Hindlimb muscle (tissue), 1 donor: Measurements from ENCODE around the gene FAM171A2. TPM values are rescaled to one million over a fixed set of nuclear protein-coding genes. Genes with fewer than 3 reads are reported as not detected.
"Not testable (repeated sequence)": the region's sequence is repeated elsewhere in the genome, so short reads cannot be mapped to it uniquely, and the experiment has no call there.

ENCODE experiments used
- DNase-seq: peaks from one replicate; pipeline ENCODE4 v3.0.0-alpha.2; 2013
- polyA plus RNA-seq: library from polyadenylated mRNA; unstranded; fragments of 120-200 nt; gene quantifications from one replicate; pipeline ENCODE4 v1.2.1, GENCODE V29; 2013; ENCODE audit not compliant: insufficient read length

FAM171A2 gene
- polyA plus RNA-seq, 1 donor: 166 TPM

DNA sequence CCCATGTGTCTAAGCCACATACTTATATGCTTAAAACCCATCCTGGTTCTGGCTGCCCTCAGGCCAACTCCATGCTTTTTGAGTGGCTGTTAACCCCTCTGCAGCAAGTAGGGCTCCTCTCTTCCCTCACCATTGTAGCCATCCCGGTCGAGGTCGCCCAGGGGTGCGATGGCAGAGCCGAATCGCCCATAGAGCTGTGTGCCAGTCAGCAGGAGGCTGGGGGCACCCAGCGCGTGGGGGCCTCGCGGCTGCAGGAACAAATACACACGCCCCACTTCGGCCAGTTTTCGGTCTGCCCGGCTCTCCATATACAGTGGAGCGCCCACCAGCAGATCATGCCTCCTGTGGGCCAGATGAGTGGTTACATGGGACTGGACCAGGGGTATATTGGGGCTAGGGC, 19.7 kb upstream of the FAM171A2 start:
- DNase-seq: no peak

- DNase-seq: no peak
Measured at GRCh38 chr17:44382917-44383316, 19.3 kb upstream of the FAM171A2 start.

GRCh38 chr17:44381810-44382305, 18.2 kb upstream of the FAM171A2 start:
- DNase-seq: no peak

DNA sequence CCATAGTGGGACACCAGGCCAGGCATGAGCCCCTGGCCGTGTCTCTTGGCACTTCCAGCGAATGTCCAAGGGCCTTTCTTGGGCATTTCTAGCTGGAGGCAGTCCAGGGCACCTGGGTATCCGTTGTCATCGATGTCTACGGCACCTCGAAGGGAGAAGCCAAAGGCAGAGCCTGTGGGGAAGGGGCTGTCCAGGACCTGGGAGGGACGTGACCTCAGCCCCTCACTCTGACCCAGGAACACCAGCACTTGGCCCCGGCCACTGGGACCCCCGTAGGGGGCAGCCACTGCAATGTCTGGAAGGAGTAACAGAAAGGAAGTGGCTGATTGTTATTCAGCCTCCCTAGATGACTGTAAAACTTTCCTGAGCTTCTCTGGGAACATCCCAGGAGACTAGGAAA, 17.1 kb upstream of the FAM171A2 start:
- DNase-seq: no peak

DNA sequence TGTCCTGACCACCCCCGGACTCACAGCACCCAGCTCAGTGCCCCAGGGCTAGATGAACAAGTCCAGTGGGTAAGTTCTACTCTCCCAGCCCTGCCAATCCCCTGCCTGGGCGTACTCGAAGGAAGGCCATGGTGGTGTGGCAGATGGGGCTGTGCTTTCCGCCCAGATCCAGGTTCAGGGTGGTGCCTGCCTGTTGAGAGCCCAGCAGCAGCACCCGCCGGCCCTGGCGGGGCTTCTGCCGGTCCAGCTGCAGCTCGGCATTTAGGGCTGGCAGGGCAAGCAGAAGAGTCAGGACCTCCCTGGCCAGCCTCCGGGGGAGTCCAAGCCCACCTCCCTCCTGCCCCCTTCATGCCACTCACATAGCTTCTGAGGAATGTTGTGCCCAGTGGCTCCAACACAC, 16.2 kb upstream of the FAM171A2 start:
- DNase-seq: no peak

DNA sequence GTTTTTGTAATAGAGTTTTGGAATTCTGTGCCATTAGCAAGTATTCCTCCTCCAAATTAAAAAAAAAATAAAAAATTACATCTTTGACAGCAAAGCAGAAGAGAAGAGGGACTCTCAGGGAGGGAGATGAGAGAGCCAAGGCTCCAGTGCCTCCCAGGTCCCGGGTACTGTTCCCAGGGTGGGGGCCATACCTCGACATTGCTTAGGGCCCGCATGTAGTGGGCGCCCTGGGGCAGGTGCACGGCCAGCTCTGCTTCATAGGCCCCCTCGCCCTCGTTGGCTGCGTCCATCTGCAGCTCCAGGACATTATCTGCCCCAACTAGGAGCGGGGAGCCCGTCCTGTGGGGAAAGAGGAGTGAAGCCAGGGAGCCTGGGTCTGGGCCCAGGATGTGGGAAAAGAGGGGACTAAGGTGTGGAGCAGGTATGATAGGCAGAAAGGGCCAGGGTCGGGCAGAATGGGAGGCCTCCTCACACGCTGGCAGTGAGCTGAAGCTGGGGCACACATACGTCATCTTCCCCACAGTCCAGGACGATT, 14.6 kb upstream of the FAM171A2 start:
- no peak for DNase-seq

DNA sequence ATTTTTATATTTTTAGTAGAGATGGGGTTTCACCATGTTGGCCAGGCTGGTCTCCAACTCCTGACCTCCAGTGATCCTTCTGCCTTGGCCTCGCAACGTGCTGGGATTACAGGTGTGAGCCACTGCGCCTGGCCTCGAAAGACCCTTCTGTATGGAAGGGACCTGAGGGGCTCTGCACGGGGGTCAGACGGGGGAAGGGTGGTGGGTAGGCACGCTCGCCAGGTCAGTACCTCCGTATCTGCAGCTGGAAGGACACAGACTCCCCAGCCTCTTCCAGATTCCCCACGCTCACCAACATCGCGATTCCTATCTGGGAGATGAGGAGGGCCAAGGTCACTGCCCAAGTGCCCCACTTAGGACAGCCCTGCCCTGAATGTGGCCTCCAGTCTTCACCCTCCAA, 13.1 kb upstream of the FAM171A2 start:
- no peak for DNase-seq

GRCh38 chr17:44376124-44376523, 12.5 kb upstream of the FAM171A2 start:
- DNase-seq: no peak

DNA sequence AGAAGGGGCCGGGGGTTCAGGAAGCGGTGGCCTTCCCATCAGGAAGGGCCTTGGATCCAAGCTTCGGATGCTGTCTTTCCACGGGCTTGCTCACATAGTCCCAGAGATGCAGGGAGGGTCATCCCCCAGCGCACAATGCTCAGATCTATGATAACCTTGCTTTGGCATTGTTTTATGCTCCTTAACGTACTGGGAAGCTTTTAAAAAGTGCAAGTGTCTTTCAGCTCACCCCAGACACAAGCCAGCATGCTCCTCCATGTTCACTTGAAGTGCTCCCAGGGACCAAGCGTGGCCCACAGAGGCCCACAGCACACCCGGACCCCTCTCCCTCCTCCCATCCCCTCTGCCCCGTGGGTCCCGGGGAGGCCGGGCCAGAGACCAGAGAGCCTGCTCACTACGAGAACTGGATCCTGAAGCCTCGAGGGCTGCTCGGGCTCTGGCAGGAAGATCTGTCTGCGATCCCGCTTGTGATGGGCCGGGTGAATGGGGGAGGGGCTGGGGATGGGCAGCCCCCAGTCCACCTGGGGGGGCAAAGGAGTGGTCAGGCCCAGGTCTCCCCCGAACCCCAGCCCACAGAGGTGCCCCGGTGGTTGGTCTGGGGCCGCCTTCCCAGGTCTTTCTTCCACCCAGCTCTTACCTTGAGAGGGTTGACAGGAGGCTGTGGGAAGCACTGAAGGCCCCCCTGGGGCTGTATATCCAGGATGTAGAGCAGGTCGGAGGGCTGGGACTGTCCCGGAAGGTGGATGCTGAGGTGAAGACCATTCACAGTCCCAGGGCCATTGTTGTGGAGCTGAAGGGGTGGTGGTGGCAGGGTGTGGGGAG, 11.8 kb upstream of the FAM171A2 start:
- DNase-seq: no peak

- DNase-seq: no peak
Measured at GRCh38 chr17:44374306-44375195, 10.9 kb upstream of the FAM171A2 start.

DNA sequence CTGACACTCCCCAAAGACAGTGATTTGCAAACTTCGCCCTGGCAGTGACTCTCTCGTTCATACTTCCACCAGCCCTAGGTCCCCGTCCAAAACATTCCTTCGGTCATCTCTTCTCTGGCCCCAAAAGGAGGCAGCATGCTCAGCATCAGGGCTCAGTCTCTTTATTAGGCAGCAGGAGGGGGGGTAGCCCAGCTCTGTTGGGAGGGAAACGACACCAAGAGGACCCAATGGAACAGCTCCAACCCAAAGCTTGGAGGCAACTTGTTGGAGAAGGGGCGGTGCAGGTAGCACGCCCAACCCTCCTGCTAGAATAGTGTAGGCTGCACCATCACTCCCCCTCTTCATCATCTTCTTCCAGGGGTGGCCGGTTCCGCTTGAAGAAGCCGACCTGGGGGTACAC, 8.4 kb upstream of the FAM171A2 start:
- DNase-seq: no peak

DNA sequence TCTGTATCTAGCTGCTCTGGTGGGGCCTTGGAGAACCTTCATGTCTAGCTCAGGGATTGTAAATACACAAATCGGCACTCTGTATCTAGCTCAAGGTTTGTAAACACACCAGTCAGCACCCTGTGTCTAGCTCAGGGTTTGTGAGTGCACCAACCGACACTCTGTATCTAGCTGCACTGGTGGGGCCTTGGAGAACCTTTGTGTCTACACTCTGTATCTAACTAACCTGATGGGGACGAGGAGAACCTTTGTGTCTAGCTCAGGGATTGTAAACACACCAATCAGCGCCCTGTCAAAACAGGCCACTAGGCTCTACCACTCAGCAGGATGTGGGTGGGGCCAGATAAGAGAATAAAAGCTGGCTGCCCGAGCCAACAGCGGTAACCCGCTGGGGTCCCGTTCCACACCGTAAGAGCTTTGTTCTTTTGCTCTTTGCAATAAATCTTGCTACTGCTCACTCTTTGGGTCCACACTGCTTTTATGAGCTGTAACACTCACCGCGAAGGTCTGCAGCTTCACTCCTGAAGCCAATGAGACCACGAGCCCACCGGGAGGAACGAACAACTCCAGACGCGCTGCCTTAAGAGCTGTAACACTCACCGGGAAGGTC, 5.9 kb upstream of the FAM171A2 start:
- not testable (repeated sequence) for DNase-seq

DNA sequence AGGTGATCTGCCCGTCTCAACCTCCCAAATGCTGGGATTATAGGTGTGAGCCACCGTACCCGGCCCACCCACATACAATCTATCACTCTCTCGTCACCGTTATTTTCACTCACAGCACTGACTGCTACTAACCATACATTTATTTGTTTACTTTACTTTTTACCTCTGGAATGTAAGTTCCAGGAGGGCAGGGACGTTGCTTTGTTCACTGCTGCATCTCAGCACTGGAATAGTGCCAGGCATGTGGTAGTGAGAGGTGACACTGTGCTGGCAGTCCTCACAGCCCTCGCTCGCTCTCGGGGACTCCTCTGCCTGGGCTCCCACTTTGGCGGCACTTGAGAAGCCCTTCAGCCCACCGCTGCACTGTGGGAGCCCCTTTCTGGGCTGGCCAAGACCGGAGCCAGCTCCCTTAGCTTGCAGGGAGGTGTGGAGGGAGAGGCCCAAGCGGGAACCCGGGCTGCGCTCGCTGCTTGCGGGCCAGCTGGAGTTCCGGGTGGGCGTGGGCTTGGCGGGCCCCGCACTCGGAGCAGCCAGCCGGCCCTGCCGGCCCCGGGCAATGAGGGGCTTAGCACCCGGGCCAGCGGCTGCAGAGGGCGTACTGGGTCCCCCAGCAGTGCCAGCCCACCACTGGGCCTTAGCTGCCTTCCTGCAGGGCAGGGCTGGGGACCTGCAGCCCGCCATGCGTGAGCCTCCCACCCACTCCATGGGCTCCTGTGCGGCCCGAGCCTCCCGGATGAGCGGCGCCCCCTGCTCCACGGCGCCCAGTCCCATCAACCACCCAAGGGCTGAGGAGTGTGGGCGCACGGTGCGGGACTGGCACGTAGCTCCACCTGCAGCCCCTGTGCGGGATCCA, 5.0 kb upstream of the FAM171A2 start:
- DNase-seq: not testable (repeated sequence)

- no peak for DNase-seq
Measured at GRCh38 chr17:44367231-44367979, 3.8 kb upstream of the FAM171A2 start.

DNA sequence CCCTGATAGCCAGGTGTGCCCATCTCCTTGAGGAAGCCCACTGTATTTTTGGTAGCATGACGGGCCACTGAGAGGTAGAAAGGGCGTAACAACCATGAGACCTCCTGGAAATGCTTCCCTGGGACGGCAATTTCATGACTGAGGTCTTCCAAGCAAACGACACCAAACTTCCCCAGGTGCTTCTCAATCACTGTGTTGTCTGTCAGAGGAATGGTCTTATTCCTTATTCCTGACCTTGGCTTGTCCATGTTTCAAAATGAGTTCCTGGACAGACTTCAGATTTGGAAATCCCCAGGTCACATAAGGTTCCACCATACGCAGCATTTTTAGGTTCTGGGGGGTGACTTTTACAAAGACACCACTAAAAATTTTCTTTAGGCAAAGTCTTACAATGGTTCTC, 1.4 kb upstream of the FAM171A2 start:
- not testable (repeated sequence) for DNase-seq

GRCh38 chr17:44362949-44363612, 572 bp downstream of the FAM171A2 start:
- DNase-seq: no peak

DNA sequence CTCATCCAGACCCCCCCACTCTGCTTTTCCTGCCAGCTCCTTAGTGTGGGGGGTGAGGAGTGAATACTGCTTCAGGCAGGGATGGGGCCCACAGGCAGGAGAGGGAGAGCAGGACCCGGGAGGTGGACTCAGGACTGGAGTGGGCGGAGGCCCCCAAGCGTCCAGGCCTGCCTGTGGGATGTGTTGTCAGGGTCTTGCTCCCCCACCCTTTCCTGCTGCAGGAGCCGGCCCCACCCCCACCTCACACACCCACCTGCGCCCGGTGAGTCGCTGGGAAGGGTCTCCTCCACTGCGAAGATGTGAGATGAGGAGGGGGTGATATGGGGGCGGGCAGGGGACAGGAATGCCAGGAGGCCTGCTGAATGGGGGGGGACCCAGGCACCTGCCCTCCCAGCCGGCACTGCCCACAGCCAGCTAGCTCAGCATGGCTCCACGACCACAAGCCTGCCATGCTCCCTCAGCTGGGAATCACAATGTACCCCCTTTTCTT, 1.1 kb downstream of the FAM171A2 start:
- DNase-seq: no peak

GRCh38 chr17:44361292-44362260, 2.1 kb downstream of the FAM171A2 start:
- no peak for DNase-seq

GRCh38 chr17:44360826-44361225, 2.8 kb downstream of the FAM171A2 start:
- DNase-seq: no peak
